Vagina (tissue), 2 donors: Measurements from ENCODE around the gene CACTIN.

ENCODE experiments used
- POLR2A ChIP-seq, 2 donors: fragments of 450-650 bp; IDR thresholded peaks; one replicate each; pipeline ENCODE4 v1.6.1; 2017; ENCODE audit warnings: antibody characterized with exemption in 2 of 2, mild to moderate bottlenecking in 2 of 2, moderate library complexity in 2 of 2
- POLR2AphosphoS5 ChIP-seq, 2 donors: sonication (generic); formaldehyde crosslinking; IDR thresholded peaks; one replicate each; pipeline ENCODE4 v1.9.0; 2017; ENCODE audit warnings: antibody characterized with exemption in 2 of 2, mild to moderate bottlenecking in 2 of 2, low read depth in 1 of 2; ENCODE audit not compliant: insufficient read depth in 1 of 2
- TF ChIP-seq, protein P1 (sequence below), 3 experiments: fragments of 450-650 bp in 2 of 3; fragments of 200-600 bp in 1 of 3; sonication (generic) in 1 of 3; IDR thresholded peaks; one replicate each; pipeline ENCODE4 v1.5.1; 2017 to 2019; ENCODE audit warnings: antibody characterized with exemption in 3 of 3, mild to moderate bottlenecking in 2 of 3, moderate library complexity in 2 of 3

- TF ChIP-seq POLR2A (IDR thresholded peaks at IDR 0.05) (no peak), POLR2AphosphoS5 (IDR thresholded peaks at IDR 0.05; ENCODE audit: insufficient read depth in 1 of 2, low read depth in 1 of 2) (no peak)
- TF ChIP-seq, protein P1, sequence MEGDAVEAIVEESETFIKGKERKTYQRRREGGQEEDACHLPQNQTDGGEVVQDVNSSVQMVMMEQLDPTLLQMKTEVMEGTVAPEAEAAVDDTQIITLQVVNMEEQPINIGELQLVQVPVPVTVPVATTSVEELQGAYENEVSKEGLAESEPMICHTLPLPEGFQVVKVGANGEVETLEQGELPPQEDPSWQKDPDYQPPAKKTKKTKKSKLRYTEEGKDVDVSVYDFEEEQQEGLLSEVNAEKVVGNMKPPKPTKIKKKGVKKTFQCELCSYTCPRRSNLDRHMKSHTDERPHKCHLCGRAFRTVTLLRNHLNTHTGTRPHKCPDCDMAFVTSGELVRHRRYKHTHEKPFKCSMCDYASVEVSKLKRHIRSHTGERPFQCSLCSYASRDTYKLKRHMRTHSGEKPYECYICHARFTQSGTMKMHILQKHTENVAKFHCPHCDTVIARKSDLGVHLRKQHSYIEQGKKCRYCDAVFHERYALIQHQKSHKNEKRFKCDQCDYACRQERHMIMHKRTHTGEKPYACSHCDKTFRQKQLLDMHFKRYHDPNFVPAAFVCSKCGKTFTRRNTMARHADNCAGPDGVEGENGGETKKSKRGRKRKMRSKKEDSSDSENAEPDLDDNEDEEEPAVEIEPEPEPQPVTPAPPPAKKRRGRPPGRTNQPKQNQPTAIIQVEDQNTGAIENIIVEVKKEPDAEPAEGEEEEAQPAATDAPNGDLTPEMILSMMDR (IDR thresholded peaks at IDR 0.05) = no peak
Observed at GRCh38 chr19:3652422-3652821, 25.8 kb upstream of the CACTIN start.
